ENCODE data around the gene ACADSB. TPM values are rescaled to one million over a fixed set of nuclear protein-coding genes. Genes with fewer than 3 reads are reported as not detected.

Gene ACADSB
- total and polyA plus RNA-seq, 10 of the 15 experiments (the other 5 are each of a cell fraction or from before 2014, with no cell fraction given), result 10.8 to 24.0 (median 15.0) TPM

DNA sequence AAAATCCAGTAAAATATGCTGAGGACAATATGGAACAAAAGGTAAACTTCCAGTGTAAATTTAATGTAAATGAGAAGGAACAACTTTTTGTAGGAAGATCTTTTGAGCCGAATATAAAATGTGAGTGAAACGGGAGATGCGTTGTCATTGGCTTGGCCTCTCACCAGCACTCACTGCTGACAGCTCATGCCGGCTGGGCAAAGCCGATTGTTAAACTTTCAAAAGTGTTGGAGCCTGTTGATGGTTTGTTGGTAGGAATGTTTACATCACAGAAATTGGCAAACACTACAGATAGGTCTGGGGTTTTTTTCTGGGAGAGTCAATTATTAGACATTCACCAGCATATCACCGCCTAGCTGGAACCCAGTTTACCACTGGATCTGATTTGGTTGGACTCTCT, 22.5 kb upstream of the ACADSB start:
- H2AFZ ChIP-seq (ENCODE audit: control insufficient read depth, low read depth, low read length), result no peak overlapping the region
- no peaks in the 10 kb centered on the region for H3K4me1 ChIP-seq (ENCODE audit: control insufficient read depth, insufficient read depth, low read length)
- H3K4me3 ChIP-seq, result no peak overlapping the region
- no TSS peak for BruUV-seq (replicated peaks)
- CTCF ChIA-PET, result interaction anchor here (1.7 kb wide), 1 partner anchor 21 kb away, joined by 5 read pairs; no protein-coding TSS in a partner anchor
- H3K79me2 ChIP-seq (ENCODE audit: control insufficient read depth, insufficient read depth, low read length), result no peaks in the 10 kb centered on the region
- ATAC-seq (no peak), FAIRE-seq (no peak), DNase-seq (ENCODE audit: low read depth, low spot score) (no peak)
- no peak overlapping the region for H3K4me2 ChIP-seq (ENCODE audit: control insufficient read depth, insufficient read depth)
- H3K36me3 ChIP-seq (ENCODE audit: control insufficient read depth in 2 of 2, insufficient read depth in 2 of 2, low read length in 1 of 2), result 0 out of 4 replicates have a peak, but pooled peaks cover 0 to 3% of the 10 kb centered on the region in 2 experiments
- no peak for TF ChIP-seq MEF2A (IDR thresholded peaks at IDR 0.05; ENCODE audit: insufficient read depth, low read depth, low read length)
- TF ChIP-seq TCF3 (IDR thresholded peaks at IDR 0.05; ENCODE audit: borderline replicate concordance, insufficient read depth, low read depth, low read length), result no peak
- TF ChIP-seq RFX5 (IDR thresholded peaks at IDR 0.05; ENCODE audit: low read depth, low read length), result no peak
- TF ChIP-seq NR2F1 (conservative IDR thresholded peaks at IDR 0.05), result no peak
- TF ChIP-seq NFIC (IDR thresholded peaks at IDR 0.05; ENCODE audit: low read depth, low read length), result no peak
- TF ChIP-seq, protein P1, sequence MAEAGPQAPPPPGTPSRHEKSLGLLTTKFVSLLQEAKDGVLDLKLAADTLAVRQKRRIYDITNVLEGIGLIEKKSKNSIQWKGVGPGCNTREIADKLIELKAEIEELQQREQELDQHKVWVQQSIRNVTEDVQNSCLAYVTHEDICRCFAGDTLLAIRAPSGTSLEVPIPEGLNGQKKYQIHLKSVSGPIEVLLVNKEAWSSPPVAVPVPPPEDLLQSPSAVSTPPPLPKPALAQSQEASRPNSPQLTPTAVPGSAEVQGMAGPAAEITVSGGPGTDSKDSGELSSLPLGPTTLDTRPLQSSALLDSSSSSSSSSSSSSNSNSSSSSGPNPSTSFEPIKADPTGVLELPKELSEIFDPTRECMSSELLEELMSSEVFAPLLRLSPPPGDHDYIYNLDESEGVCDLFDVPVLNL (IDR thresholded peaks at IDR 0.05; ENCODE audit: low read depth, low read length), result no peak
- TF ChIP-seq SUZ12 (IDR thresholded peaks at IDR 0.05; ENCODE audit: unreplicated experiment), result no peak
- RAD21 ChIA-PET (ENCODE audit: unreplicated experiment), result no interaction called here
- SMC1A ChIA-PET (ENCODE audit: uncharacterized antibody, unreplicated experiment), result no interaction called here
- H3K9me3 ChIP-seq (replicated peaks; ENCODE audit: control insufficient read depth, insufficient read depth, low read length), result no peaks in the 10 kb centered on the region
- POLR2A ChIA-PET, result no interaction called here
- no peaks in the 10 kb centered on the region for H4K20me1 ChIP-seq (ENCODE audit: control insufficient read depth, insufficient read depth)
- no peak overlapping the region for H3K27ac ChIP-seq (ENCODE audit: control insufficient read depth, insufficient read depth)
- intact Hi-C loops (cut with micrococcal nuclease; ENCODE audit: unreplicated experiment) (no loop called here), in situ Hi-C loops (cut with MboI) (no loop called here)
- no peaks in the 10 kb centered on the region for H3K27me3 ChIP-seq (replicated peaks in 1 of 2; ENCODE audit: control insufficient read depth in 2 of 2, insufficient read depth in 2 of 2, low read length in 1 of 2)
- WGBS (ENCODE audit: insufficient coverage, insufficient replicate concordance, low lambda C conversion rate, missing lambda C conversion rate), result 98% methylated on average over 6 of the region's 6 CpGs
- H3K9ac ChIP-seq (ENCODE audit: control insufficient read depth, insufficient read depth, low read length), result no peak overlapping the region

DNA sequence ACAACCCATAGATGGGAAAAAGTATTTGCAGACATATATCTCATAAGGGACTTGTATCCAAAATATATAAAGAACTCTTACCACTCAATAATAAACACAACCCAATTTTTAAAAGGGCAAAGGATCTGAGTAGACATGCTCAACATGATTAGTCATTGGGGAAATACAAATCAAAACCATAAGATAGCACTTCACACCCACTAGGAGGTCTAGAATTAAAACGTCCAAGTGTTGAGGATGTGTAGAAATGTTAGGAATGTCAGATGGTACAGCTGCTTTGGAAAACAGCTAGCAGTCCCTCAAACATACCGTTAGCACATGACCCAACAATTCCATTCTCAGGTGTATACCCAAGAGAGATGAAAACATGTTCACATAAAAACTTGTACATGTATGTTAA, 20.3 kb upstream of the ACADSB start:
- CTCF ChIA-PET, result no interaction called here
- Histone ChIP-seq H3K4me3 (no peak overlapping the region), H3K9me3 (replicated peaks; ENCODE audit: control insufficient read depth, insufficient read depth, low read length) (no peaks in the 10 kb centered on the region), H3K4me1 (ENCODE audit: control insufficient read depth, insufficient read depth, low read length) (no peaks in the 10 kb centered on the region), H3K27ac (ENCODE audit: control insufficient read depth, insufficient read depth) (no peak overlapping the region), H3K9ac (ENCODE audit: control insufficient read depth, insufficient read depth, low read length) (no peak overlapping the region), H2AFZ (ENCODE audit: control insufficient read depth, low read depth, low read length) (no peak overlapping the region), H3K79me2 (ENCODE audit: control insufficient read depth, insufficient read depth, low read length) (no peaks in the 10 kb centered on the region), H3K36me3 (ENCODE audit: control insufficient read depth in 2 of 2, insufficient read depth in 2 of 2, low read length in 1 of 2) (0 out of 4 replicates have a peak, but pooled peaks cover 0 to 5% of the 10 kb centered on the region in 2 experiments), H4K20me1 (ENCODE audit: control insufficient read depth, insufficient read depth) (no peaks in the 10 kb centered on the region), H3K27me3 (replicated peaks in 1 of 2; ENCODE audit: control insufficient read depth in 2 of 2, insufficient read depth in 2 of 2, low read length in 1 of 2) (no peaks in the 10 kb centered on the region), H3K4me2 (ENCODE audit: control insufficient read depth, insufficient read depth) (no peak overlapping the region)
- BruUV-seq (replicated peaks), result no TSS peak
- RAD21 ChIA-PET (ENCODE audit: unreplicated experiment), result no interaction called here
- 50% methylated on average over 2 of the region's 2 CpGs for WGBS (ENCODE audit: insufficient coverage, insufficient replicate concordance, low lambda C conversion rate, missing lambda C conversion rate)
- ATAC-seq (no peak), FAIRE-seq (no peak), DNase-seq (ENCODE audit: low read depth, low spot score) (no peak)
- intact Hi-C loops (cut with micrococcal nuclease; ENCODE audit: unreplicated experiment), result no loop called here
- POLR2A ChIA-PET, result no interaction called here
- SMC1A ChIA-PET (ENCODE audit: uncharacterized antibody, unreplicated experiment), result no interaction called here
- in situ Hi-C loops (cut with MboI), result no loop called here
- no peak for TF ChIP-seq ZZZ3 (IDR thresholded peaks at IDR 0.05; ENCODE audit: control insufficient read depth, insufficient read length, low read depth)
- TF ChIP-seq IKZF1 (conservative IDR thresholded peaks at IDR 0.05), result no peak
- TF ChIP-seq BRCA1 (IDR thresholded peaks at IDR 0.05; ENCODE audit: low read depth, low read length), result no peak
- TF ChIP-seq MXI1 (IDR thresholded peaks at IDR 0.05; ENCODE audit: low read depth, low read length), result no peak
- TF ChIP-seq, protein P2, sequence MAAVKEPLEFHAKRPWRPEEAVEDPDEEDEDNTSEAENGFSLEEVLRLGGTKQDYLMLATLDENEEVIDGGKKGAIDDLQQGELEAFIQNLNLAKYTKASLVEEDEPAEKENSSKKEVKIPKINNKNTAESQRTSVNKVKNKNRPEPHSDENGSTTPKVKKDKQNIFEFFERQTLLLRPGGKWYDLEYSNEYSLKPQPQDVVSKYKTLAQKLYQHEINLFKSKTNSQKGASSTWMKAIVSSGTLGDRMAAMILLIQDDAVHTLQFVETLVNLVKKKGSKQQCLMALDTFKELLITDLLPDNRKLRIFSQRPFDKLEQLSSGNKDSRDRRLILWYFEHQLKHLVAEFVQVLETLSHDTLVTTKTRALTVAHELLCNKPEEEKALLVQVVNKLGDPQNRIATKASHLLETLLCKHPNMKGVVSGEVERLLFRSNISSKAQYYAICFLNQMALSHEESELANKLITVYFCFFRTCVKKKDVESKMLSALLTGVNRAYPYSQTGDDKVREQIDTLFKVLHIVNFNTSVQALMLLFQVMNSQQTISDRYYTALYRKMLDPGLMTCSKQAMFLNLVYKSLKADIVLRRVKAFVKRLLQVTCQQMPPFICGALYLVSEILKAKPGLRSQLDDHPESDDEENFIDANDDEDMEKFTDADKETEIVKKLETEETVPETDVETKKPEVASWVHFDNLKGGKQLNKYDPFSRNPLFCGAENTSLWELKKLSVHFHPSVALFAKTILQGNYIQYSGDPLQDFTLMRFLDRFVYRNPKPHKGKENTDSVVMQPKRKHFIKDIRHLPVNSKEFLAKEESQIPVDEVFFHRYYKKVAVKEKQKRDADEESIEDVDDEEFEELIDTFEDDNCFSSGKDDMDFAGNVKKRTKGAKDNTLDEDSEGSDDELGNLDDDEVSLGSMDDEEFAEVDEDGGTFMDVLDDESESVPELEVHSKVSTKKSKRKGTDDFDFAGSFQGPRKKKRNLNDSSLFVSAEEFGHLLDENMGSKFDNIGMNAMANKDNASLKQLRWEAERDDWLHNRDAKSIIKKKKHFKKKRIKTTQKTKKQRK (IDR thresholded peaks at IDR 0.05; ENCODE audit: low read depth, low read length), result no peak
- no peak for TF ChIP-seq EED (IDR thresholded peaks at IDR 0.05; ENCODE audit: low read depth)
- TF ChIP-seq RAD21 (IDR thresholded peaks at IDR 0.05; ENCODE audit: insufficient read depth, low read depth, low read length), result no peak
- no peak for TF ChIP-seq EP300 (IDR thresholded peaks at IDR 0.05; ENCODE audit: borderline replicate concordance in 1 of 2, control insufficient read depth in 1 of 2, low read depth in 2 of 2, low read length in 2 of 2)
